PC-9 (cell line): ENCODE results near the gene TNK2. TPM values are rescaled to one million over a fixed set of nuclear protein-coding genes. Genes with fewer than 3 reads are reported as not detected.

Experiments used
- BruUV-seq: library from RNA; stranded (reverse); fragments of 400-500 nt; replicated peaks from 2 replicates; lab custom pipeline; 2021; lab: Mats Ljungman, UMichigan
- CTCF ChIA-PET: fragments of 300-600 bp; sonication (Branson Sonifier 250); formaldehyde crosslinking; loops from one replicate; lab custom pipeline; 2022; ENCODE audit warnings: antibody characterized with exemption; lab: Charles Lee
- POLR2A ChIA-PET: fragments of 300-600 bp; sonication (Branson Sonifier 250); formaldehyde crosslinking; loops from one replicate; lab custom pipeline; 2022; ENCODE audit warnings: antibody characterized with exemption; ENCODE audit not compliant: unreplicated experiment; lab: Charles Lee
- DNase-seq, 2 experiments: peaks; one replicate each; pipeline versions ENCODE4 v3.0.0 to v3.0.0-alpha.2; 2015 to 2022; ENCODE audit warnings: mixed read lengths in 1 of 2
- H2AFZ ChIP-seq: fragments of 200-600 bp; sonication (generic); 2 replicates; pipeline ENCODE4 v1.8.1; 2017; ENCODE audit warnings: antibody characterized with exemption
- H3F3A ChIP-seq: fragments of 200-600 bp; sonication (generic); 2 replicates; pipeline ENCODE4 v1.8.1; 2017; ENCODE audit warnings: antibody characterized with exemption, mild to moderate bottlenecking, low read depth; ENCODE audit not compliant: insufficient read depth
- H3K27ac ChIP-seq: fragments of 200-600 bp; sonication (generic); 2 replicates; pipeline ENCODE4 v1.6.1; 2016; ENCODE audit warnings: mixed run types
- H3K27me3 ChIP-seq: fragments of 200-600 bp; sonication (generic); 2 replicates; pipeline ENCODE4 v1.6.1; 2016; ENCODE audit warnings: low read depth, mixed run types; ENCODE audit not compliant: insufficient read depth
- H3K36me3 ChIP-seq: fragments of 200-600 bp; sonication (generic); 2 replicates; pipeline ENCODE4 v1.6.1; 2016; ENCODE audit warnings: low read depth, mixed run types
- H3K4me1 ChIP-seq: fragments of 200-600 bp; sonication (generic); replicated peaks from 2 replicates; pipeline ENCODE4 v1.6.1; 2016; ENCODE audit warnings: mixed run types; ENCODE audit not compliant: insufficient read depth
- H3K4me2 ChIP-seq: fragments of 200-600 bp; sonication (generic); 2 replicates; pipeline ENCODE4 v1.6.1; 2017; ENCODE audit warnings: mixed run types
- H3K4me3 ChIP-seq: fragments of 200-600 bp; sonication (generic); 2 replicates; pipeline ENCODE4 v1.6.1; 2016; ENCODE audit warnings: mixed run types
- H3K79me2 ChIP-seq: fragments of 200-600 bp; sonication (generic); 2 replicates; pipeline ENCODE4 v1.6.1; 2017; ENCODE audit warnings: low read depth, mixed run types
- H3K9me2 ChIP-seq: fragments of 200-600 bp; sonication (generic); 2 replicates; pipeline ENCODE4 v1.8.1; 2017; ENCODE audit warnings: mild to moderate bottlenecking; ENCODE audit not compliant: insufficient read depth
- H3K9me3 ChIP-seq: fragments of 200-600 bp; sonication (generic); 2 replicates; pipeline ENCODE4 v1.8.1; 2016; ENCODE audit warnings: low read depth; ENCODE audit not compliant: insufficient read depth
- H4K20me1 ChIP-seq: fragments of 200-600 bp; sonication (generic); 2 replicates; pipeline ENCODE4 v1.8.1; 2017; ENCODE audit not compliant: insufficient read depth
- CTCF ChIP-seq: fragments of 200-600 bp; sonication (generic); conservative IDR thresholded peaks from 2 replicates; pipeline ENCODE4 v1.6.1; 2017; ENCODE audit warnings: mixed run types, antibody characterized with exemption, mild to moderate bottlenecking, moderate library complexity
- EZH2 ChIP-seq: fragments of 200-600 bp; sonication (generic); IDR thresholded peaks from 2 replicates; pipeline ENCODE4 v1.8.0; 2017; ENCODE audit warnings: antibody characterized with exemption, low read depth
- intact Hi-C: fragments of 100-400 bp; cut with micrococcal nuclease; formaldehyde crosslinking; loops from one replicate; pipeline ENCODE4 v1.10.0; 2022; ENCODE audit not compliant: unreplicated experiment
- total RNA-seq: library from RNA; stranded (reverse); gene quantifications from 2 replicates; pipeline ENCODE4 v1.2.3, GENCODE V29; 2021

TNK2 gene
- total RNA-seq, 1 experiment from 2014 or later: 118 TPM

DNA sequence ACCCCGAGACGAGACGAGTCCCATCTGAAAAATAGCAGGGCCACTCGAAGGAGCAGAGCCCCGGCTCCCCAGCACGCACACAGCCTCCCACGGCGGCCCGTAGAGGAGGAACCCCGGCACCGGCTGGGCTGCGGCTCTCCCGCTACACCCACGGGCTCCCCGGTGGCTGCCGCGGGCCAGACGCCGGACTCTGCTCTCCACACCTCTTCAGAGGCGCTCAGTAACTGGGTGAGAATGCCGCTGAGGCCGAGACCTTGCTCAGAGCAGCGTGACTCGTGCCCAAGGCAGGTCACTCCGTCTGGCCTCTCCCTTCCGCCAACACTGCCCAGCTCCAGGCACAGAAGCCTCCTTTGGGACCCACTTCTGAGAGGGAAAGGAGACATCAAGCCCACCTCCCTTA lies 34.4 kb downstream of the TNK2 start:
- peaks cover 14% of the 10 kb centered on the region; the same call in 1 of the 2 replicates for H3K36me3 ChIP-seq
- H4K20me1 ChIP-seq: no peaks in the 10 kb centered on the region
- H3K27me3 ChIP-seq: no peaks in the 10 kb centered on the region
- CTCF ChIA-PET: no interaction called here
- H3K27ac ChIP-seq: peak overlapping the region; percentile 55
- TF ChIP-seq EZH2: no peak
- TF ChIP-seq CTCF: no peak
- peak overlapping the region; percentile 82 for H3K4me2 ChIP-seq
- no peak overlapping the region for H2AFZ ChIP-seq
- H3K79me2 ChIP-seq: peaks cover 64% of the 10 kb centered on the region
- H3K9me2 ChIP-seq: no peaks in the 10 kb centered on the region
- no peaks in the 10 kb centered on the region for H3K9me3 ChIP-seq
- intact Hi-C loops: no loop called here
- H3K4me1 ChIP-seq: peaks cover 88% of the 10 kb centered on the region
- BruUV-seq: no TSS peak
- peak overlapping the region; percentile 44; the same call in 1 of the 2 replicates for H3K4me3 ChIP-seq
- peak; percentile 58 to 64 for DNase-seq
- peaks cover 29% of the 10 kb centered on the region; the same call in 1 of the 2 replicates for H3F3A ChIP-seq
- POLR2A ChIA-PET: no interaction called here

GRCh38 chr3:195873281-195873887 lies 35.0 kb downstream of the TNK2 start:
- Histone ChIP-seq H3K36me3 (peaks cover 15% of the 10 kb centered on the region; the same call in 1 of the 2 replicates), H3F3A (peaks cover 27% of the 10 kb centered on the region; the same call in 1 of the 2 replicates), H2AFZ (no peak overlapping the region), H3K4me3 (peak overlapping the region; percentile 44; the same call in 1 of the 2 replicates), H3K79me2 (peaks cover 64% of the 10 kb centered on the region), H4K20me1 (no peaks in the 10 kb centered on the region), H3K9me2 (no peaks in the 10 kb centered on the region), H3K27ac (peak overlapping the region; percentile 55), H3K4me1 (peaks cover 82% of the 10 kb centered on the region), H3K4me2 (peak overlapping the region; percentile 82), H3K27me3 (no peaks in the 10 kb centered on the region), H3K9me3 (no peaks in the 10 kb centered on the region)
- intact Hi-C loops: no loop called here
- TF ChIP-seq CTCF (no peak), EZH2 (no peak)
- BruUV-seq: no TSS peak
- CTCF ChIA-PET: no interaction called here
- DNase-seq: no peak
- POLR2A ChIA-PET: no interaction called here

DNA sequence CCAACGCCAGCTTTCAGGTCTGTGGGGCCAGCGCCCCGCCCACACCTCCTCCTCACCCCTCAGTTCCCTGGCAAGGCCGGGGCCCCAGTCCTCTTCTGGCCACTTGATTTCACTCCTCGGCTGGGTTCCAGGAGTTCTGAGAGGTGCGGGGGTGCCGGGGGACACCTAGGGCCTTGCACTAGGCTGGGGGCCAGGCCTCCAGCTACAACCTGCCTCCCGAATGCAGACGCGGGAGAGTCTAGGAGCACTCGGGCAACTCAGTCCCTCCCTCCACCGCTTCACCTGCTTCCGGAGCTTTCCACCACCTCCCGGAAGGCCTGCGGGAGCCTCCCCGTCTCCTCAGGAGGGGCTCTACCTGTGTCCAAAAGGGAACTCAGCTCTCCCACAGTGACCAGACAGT lies 35.6 kb downstream of the TNK2 start:
- intact Hi-C loops: no loop called here
- Histone ChIP-seq H4K20me1 (no peaks in the 10 kb centered on the region), H3K36me3 (peaks cover 15% of the 10 kb centered on the region; the same call in 1 of the 2 replicates), H3K4me3 (no peak overlapping the region), H3K9me3 (no peaks in the 10 kb centered on the region), H3K4me1 (peaks cover 76% of the 10 kb centered on the region), H3K9me2 (no peaks in the 10 kb centered on the region), H3F3A (peaks cover 21% of the 10 kb centered on the region; the same call in 1 of the 2 replicates), H3K27me3 (no peaks in the 10 kb centered on the region), H3K27ac (peak overlapping the region; percentile 17; the same call in 1 of the 2 replicates), H3K4me2 (peak overlapping the region; percentile 82; the same call in 1 of the 2 replicates), H2AFZ (no peak overlapping the region), H3K79me2 (peaks cover 60% of the 10 kb centered on the region)
- CTCF ChIA-PET: interaction anchor here (0.9 kb wide), 1 partner anchor 35 kb away, joined by 4 read pairs; no protein-coding TSS in a partner anchor
- POLR2A ChIA-PET: no interaction called here
- BruUV-seq: no TSS peak
- no peak for TF ChIP-seq CTCF
- TF ChIP-seq EZH2: no peak
- no peak for DNase-seq
